B cell (primary cell): ENCODE measurements around the gene FBXO24. TPM values are rescaled to one million over a fixed set of nuclear protein-coding genes. Genes with fewer than 3 reads are reported as not detected.

Experiments used
- ATAC-seq: fragments of 200-7000 bp; cut with Tn5 transposase; one replicate; pipeline ENCODE4 v1.10.0; 2021; ENCODE audit warnings: low read depth, mild to moderate bottlenecking, moderate number of reproducible peaks, moderate library complexity
- CTCF ChIA-PET: fragments of 350-600 bp; sonication (Branson Sonifier 250); formaldehyde crosslinking; loops from one replicate; lab custom pipeline; 2021; ENCODE audit warnings: antibody characterized with exemption, inconsistent platforms; lab: Charles Lee
- POLR2A ChIA-PET: fragments of 350-600 bp; sonication (Branson Sonifier 250); formaldehyde crosslinking; loops from one replicate; lab custom pipeline; 2021; ENCODE audit warnings: antibody characterized with exemption; lab: Charles Lee
- DNase-seq: peaks from one replicate; pipeline ENCODE4 v3.0.0; 2013
- H2AFZ ChIP-seq: 2 replicates; pipeline ENCODE4 v1.6.1; 2012; ENCODE audit warnings: mild to moderate bottlenecking, low read depth, low read length; ENCODE audit not compliant: insufficient read depth, poor library complexity, severe bottlenecking
- H3K27ac ChIP-seq, 2 donors: 1 replicate in 1 of 2; 2 replicates in 1 of 2; pipeline ENCODE4 v1.5.1; 2012 to 2013; ENCODE audit warnings: low read length in 2 of 2, mild to moderate bottlenecking in 2 of 2, moderate library complexity in 1 of 2
- H3K27me3 ChIP-seq, 4 experiments: fragments of 200-600 bp in 1 of 4; sonication (generic) in 1 of 4; replicated peaks in 1 of 4; 1 replicate in 2 of 4; 2 replicates in 2 of 4; pipeline versions ENCODE4 v1.6.1 to v1.7.0; 2013 to 2016; ENCODE audit warnings: low read length in 3 of 4, mild to moderate bottlenecking in 2 of 4, mixed read lengths in 1 of 4, moderate library complexity in 1 of 4; ENCODE audit not compliant: insufficient read depth in 4 of 4, control insufficient read depth in 3 of 4; ENCODE audit errors: control extremely low read depth in 1 of 4
- H3K36me3 ChIP-seq, 2 experiments: replicated peaks in 1 of 2; 1 replicate in 1 of 2; 2 replicates in 1 of 2; pipeline versions ENCODE4 v1.6.1 to v1.7.1; 2013; ENCODE audit warnings: low read length in 1 of 2; ENCODE audit not compliant: insufficient read depth in 2 of 2, control insufficient read depth in 1 of 2; ENCODE audit errors: control extremely low read depth in 1 of 2, extremely low read depth in 1 of 2
- H3K4me1 ChIP-seq, 2 donors: fragments of 200-600 bp in 1 of 2; sonication (generic) in 1 of 2; 1 replicate in 1 of 2; 2 replicates in 1 of 2; pipeline versions ENCODE4 v1.5.1 to v1.6.1; 2013 to 2017; ENCODE audit warnings: low read length in 2 of 2; ENCODE audit not compliant: control insufficient read depth in 2 of 2, insufficient read depth in 2 of 2
- H3K4me2 ChIP-seq: replicated peaks from 2 replicates; pipeline ENCODE3; 2012; ENCODE audit warnings: mild to moderate bottlenecking, low read depth, low read length; ENCODE audit not compliant: poor library complexity, severe bottlenecking
- H3K4me3 ChIP-seq, 5 experiments: fragments of 200-600 bp in 1 of 5; sonication (generic) in 1 of 5; 1 replicate in 3 of 5; 2 replicates in 2 of 5; pipeline versions ENCODE4 v1.5.1 to v1.7.0; 2011 to 2016; ENCODE audit warnings: low read length in 4 of 5, mild to moderate bottlenecking in 4 of 5, low read depth in 2 of 5, control low read depth in 1 of 5, moderate library complexity in 1 of 5; ENCODE audit not compliant: insufficient read depth in 1 of 5; ENCODE audit errors: control extremely low read depth in 1 of 5, extremely low read depth in 1 of 5
- H3K79me2 ChIP-seq: fragments of 200-600 bp; sonication (generic); one replicate; pipeline ENCODE4 v1.6.0; 2016; ENCODE audit warnings: low read length; ENCODE audit not compliant: control insufficient read depth, insufficient read depth
- H3K9ac ChIP-seq: fragments of 200-600 bp; sonication (generic); 2 replicates; pipeline ENCODE4 v1.6.1; 2017; ENCODE audit warnings: mild to moderate bottlenecking, low read length, moderate library complexity
- H3K9me3 ChIP-seq, 3 donors: one replicate each; pipeline versions ENCODE4 v1.6.1 to v1.7.1; 2013; ENCODE audit warnings: low read length in 2 of 3; ENCODE audit not compliant: control insufficient read depth in 2 of 3, insufficient read depth in 1 of 3; ENCODE audit errors: control extremely low read depth in 1 of 3
- H4K20me1 ChIP-seq: 2 replicates; pipeline ENCODE4 v1.6.0; 2012; ENCODE audit warnings: mild to moderate bottlenecking, low read length; ENCODE audit not compliant: insufficient read depth, control insufficient read depth, poor library complexity, severe bottlenecking
- H3K27ac Mint-ChIP-seq: one replicate; pipeline ENCODE4 v1.8.0; 2021; ENCODE audit warnings: mixed read lengths
- H3K27me3 Mint-ChIP-seq: one replicate; pipeline ENCODE4 v1.8.0; 2021; ENCODE audit warnings: mixed read lengths
- H3K4me1 Mint-ChIP-seq: one replicate; pipeline ENCODE4 v1.8.0; 2021; ENCODE audit warnings: mixed read lengths
- H3K4me3 Mint-ChIP-seq: one replicate; pipeline ENCODE4 v1.8.0; 2021; ENCODE audit warnings: mixed read lengths
- H3K9me3 Mint-ChIP-seq: one replicate; pipeline ENCODE4 v1.8.0; 2022; ENCODE audit warnings: mixed read lengths; ENCODE audit not compliant: insufficient read depth
- CTCF ChIP-seq: fragments of 200-600 bp; IDR thresholded peaks from one replicate; pipeline ENCODE4 v1.8.0; 2022; ENCODE audit warnings: antibody characterized with exemption, mild to moderate bottlenecking
- EZH2 ChIP-seq: IDR thresholded peaks from 2 replicates; pipeline ENCODE4 v1.6.1; 2012; ENCODE audit warnings: borderline replicate concordance, low read depth, mild to moderate bottlenecking, moderate library complexity, low read length; ENCODE audit not compliant: insufficient read depth, poor library complexity, severe bottlenecking
- WGBS: methylation state at CpG from one replicate; pipeline ENCODE4 v1.1.5; 2013; ENCODE audit warnings: missing lambda C conversion rate; ENCODE audit not compliant: insufficient coverage; 5-methylcytosine and 5-hydroxymethylcytosine counted together
- intact Hi-C: fragments of 100-400 bp; cut with micrococcal nuclease; formaldehyde crosslinking; loops from one replicate; pipeline ENCODE4 v1.10.0; 2022
- polyA plus RNA-seq: library from polyadenylated mRNA; depleted of rRNA; stranded (reverse); fragments of >200 nt; gene quantifications from 2 replicates; pipeline ENCODE4 v1.2.3, GENCODE V29; 2012
- total RNA-seq, 2 donors: library from RNA; stranded (reverse); fragments of 120-200 nt in 1 of 2; gene quantifications; 1 replicate in 1 of 2; 2 replicates in 1 of 2; pipeline versions ENCODE4 v1.2.3 to v1.2.4, GENCODE V29; 2013 to 2022

Gene FBXO24
- total and polyA plus RNA-seq, 2 donors (not counting 1 experiment from before 2014, with no cell fraction given) = 1.2 to 1.6 TPM

GRCh38 chr7:100561491-100562194, 24.5 kb upstream of the FBXO24 start:
- no peak overlapping the region for H3K9ac ChIP-seq
- H3K4me3 ChIP-seq = no peak overlapping the region
- no peak for ATAC-seq
- peaks cover 0 to 8% of the 10 kb centered on the region in 2 experiments for H3K36me3 ChIP-seq
- no peak overlapping the region for H3K27ac Mint-ChIP-seq
- TF ChIP-seq EZH2 (no peak), CTCF (no peak)
- no peaks in the 10 kb centered on the region for H3K9me3 ChIP-seq
- H4K20me1 ChIP-seq = no peaks in the 10 kb centered on the region
- H2AFZ ChIP-seq = no peak overlapping the region
- peaks cover 3 to 9% of the 10 kb centered on the region in 2 donors for H3K4me1 ChIP-seq
- DNase-seq = no peak
- H3K4me2 ChIP-seq = no peak overlapping the region
- no peaks in the 10 kb centered on the region for H3K79me2 ChIP-seq
- peaks cover 9% of the 10 kb centered on the region for H3K4me1 Mint-ChIP-seq
- ChIA-PET POLR2A (no interaction called here), CTCF (interaction anchor here (0.8 to 9.8 kb wide), 8 partner anchors 10 to 163 kb away, joined by 3 to 226 read pairs (median 4); partner anchors contain the start of genes FBXO24 and LRCH4)
- no peaks in the 10 kb centered on the region for H3K27me3 Mint-ChIP-seq
- WGBS = 98% methylated on average over 12 of the region's 12 CpGs
- H3K27ac ChIP-seq = no peak overlapping the region
- no peak overlapping the region for H3K4me3 Mint-ChIP-seq
- H3K9me3 Mint-ChIP-seq = no peaks in the 10 kb centered on the region
- intact Hi-C loops = no loop called here
- H3K27me3 ChIP-seq = no peaks in the 10 kb centered on the region
